ENCODE measurements around the gene OR51B5.

DNA sequence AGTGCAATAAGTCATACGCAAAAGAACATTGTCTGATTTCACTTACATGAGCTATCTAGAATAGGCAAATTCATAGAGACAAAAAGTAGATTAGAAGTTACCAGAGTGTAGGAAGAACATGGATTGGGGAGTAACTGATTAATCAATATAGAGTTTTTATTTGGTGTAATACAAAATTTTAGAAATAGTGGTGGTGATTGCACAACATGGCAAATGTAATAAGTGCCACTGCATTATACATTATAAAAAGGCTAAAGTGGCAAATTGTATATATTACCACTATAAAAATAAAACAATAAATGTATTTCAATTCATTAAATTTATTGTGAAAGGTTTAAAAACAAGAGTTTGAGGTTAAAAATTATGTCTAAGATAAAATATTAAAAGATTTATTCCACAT lies 32.9 kb downstream of the OR51B5 start:
- TF ChIP-seq RAD21 (conservative IDR thresholded peaks at IDR 0.05) (no peak), EP300 (conservative IDR thresholded peaks at IDR 0.05; ENCODE audit: poor library complexity, severe bottlenecking) (no peak), EZH2 (IDR thresholded peaks at IDR 0.05; ENCODE audit: borderline replicate concordance, insufficient read depth, low read length, poor library complexity, severe bottlenecking) (no peak), POLR2AphosphoS5 (IDR thresholded peaks at IDR 0.05) (no peak)
- TF ChIP-seq, protein P1, sequence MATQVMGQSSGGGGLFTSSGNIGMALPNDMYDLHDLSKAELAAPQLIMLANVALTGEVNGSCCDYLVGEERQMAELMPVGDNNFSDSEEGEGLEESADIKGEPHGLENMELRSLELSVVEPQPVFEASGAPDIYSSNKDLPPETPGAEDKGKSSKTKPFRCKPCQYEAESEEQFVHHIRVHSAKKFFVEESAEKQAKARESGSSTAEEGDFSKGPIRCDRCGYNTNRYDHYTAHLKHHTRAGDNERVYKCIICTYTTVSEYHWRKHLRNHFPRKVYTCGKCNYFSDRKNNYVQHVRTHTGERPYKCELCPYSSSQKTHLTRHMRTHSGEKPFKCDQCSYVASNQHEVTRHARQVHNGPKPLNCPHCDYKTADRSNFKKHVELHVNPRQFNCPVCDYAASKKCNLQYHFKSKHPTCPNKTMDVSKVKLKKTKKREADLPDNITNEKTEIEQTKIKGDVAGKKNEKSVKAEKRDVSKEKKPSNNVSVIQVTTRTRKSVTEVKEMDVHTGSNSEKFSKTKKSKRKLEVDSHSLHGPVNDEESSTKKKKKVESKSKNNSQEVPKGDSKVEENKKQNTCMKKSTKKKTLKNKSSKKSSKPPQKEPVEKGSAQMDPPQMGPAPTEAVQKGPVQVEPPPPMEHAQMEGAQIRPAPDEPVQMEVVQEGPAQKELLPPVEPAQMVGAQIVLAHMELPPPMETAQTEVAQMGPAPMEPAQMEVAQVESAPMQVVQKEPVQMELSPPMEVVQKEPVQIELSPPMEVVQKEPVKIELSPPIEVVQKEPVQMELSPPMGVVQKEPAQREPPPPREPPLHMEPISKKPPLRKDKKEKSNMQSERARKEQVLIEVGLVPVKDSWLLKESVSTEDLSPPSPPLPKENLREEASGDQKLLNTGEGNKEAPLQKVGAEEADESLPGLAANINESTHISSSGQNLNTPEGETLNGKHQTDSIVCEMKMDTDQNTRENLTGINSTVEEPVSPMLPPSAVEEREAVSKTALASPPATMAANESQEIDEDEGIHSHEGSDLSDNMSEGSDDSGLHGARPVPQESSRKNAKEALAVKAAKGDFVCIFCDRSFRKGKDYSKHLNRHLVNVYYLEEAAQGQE (IDR thresholded peaks at IDR 0.05; ENCODE audit: borderline replicate concordance) = no peak
- TF ChIP-seq, protein P2, sequence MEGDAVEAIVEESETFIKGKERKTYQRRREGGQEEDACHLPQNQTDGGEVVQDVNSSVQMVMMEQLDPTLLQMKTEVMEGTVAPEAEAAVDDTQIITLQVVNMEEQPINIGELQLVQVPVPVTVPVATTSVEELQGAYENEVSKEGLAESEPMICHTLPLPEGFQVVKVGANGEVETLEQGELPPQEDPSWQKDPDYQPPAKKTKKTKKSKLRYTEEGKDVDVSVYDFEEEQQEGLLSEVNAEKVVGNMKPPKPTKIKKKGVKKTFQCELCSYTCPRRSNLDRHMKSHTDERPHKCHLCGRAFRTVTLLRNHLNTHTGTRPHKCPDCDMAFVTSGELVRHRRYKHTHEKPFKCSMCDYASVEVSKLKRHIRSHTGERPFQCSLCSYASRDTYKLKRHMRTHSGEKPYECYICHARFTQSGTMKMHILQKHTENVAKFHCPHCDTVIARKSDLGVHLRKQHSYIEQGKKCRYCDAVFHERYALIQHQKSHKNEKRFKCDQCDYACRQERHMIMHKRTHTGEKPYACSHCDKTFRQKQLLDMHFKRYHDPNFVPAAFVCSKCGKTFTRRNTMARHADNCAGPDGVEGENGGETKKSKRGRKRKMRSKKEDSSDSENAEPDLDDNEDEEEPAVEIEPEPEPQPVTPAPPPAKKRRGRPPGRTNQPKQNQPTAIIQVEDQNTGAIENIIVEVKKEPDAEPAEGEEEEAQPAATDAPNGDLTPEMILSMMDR (IDR thresholded peaks at IDR 0.05; ENCODE audit: poor library complexity, severe bottlenecking) = no peak

Measured in neural cell (in vitro differentiated cells).